ENCODE measurements around the gene ZC3HAV1. TPM values are rescaled to one million over a fixed set of nuclear protein-coding genes. Genes with fewer than 3 reads are reported as not detected.
"Not testable (repeated sequence)": the region's sequence is repeated elsewhere in the genome, so short reads cannot be mapped to it uniquely, and the experiment has no call there.

The ZC3HAV1 gene
- polyA plus RNA-seq, 2 donors: 7.6 TPM

GRCh38 chr7:139093512-139093911 is 16.0 kb downstream of the ZC3HAV1 start:
- H3K4me1 ChIP-seq (ENCODE audit: control insufficient read depth in 2 of 2, insufficient read depth in 2 of 2, low read length in 1 of 2); H3K27ac ChIP-seq (ENCODE audit: low read depth in 2 of 2, low read length in 1 of 2): not testable (repeated sequence)

GRCh38 chr7:139092090-139092796 is 17.3 kb downstream of the ZC3HAV1 start:
- H3K36me3 ChIP-seq (ENCODE audit: control insufficient read depth in 2 of 2, insufficient read depth in 2 of 2, low read length in 1 of 2): peaks cover 4% of the 10 kb centered on the region in 2 donors
- H3K9me3 ChIP-seq (ENCODE audit: control insufficient read depth in 2 of 2, insufficient read depth in 1 of 2, low read depth in 1 of 2, low read length in 1 of 2): no peaks in the 10 kb centered on the region
- no peaks in the 10 kb centered on the region for H3K27me3 ChIP-seq (ENCODE audit: control insufficient read depth in 1 of 2, insufficient read depth in 2 of 2, low read length in 2 of 2)
- H3K4me1 ChIP-seq (ENCODE audit: control insufficient read depth in 2 of 2, insufficient read depth in 2 of 2, low read length in 1 of 2): peaks cover 0 to 2% of the 10 kb centered on the region in 2 donors
- no peak overlapping the region for H3K4me3 ChIP-seq (ENCODE audit: low read depth in 1 of 2, low read length in 2 of 2)
- no peak overlapping the region for H3K27ac ChIP-seq (ENCODE audit: low read depth in 2 of 2, low read length in 1 of 2)
- WGBS, 2 donors: 72 to 77% methylated on average over 9 of the region's 9 CpGs

More at GRCh38 chr7:139093512-139093911, 16.0 kb downstream of the ZC3HAV1 start:
- H3K36me3 ChIP-seq (ENCODE audit: control insufficient read depth in 2 of 2, insufficient read depth in 2 of 2, low read length in 1 of 2); H3K9me3 ChIP-seq (ENCODE audit: control insufficient read depth in 2 of 2, insufficient read depth in 1 of 2, low read depth in 1 of 2, low read length in 1 of 2); H3K27me3 ChIP-seq (ENCODE audit: control insufficient read depth in 1 of 2, insufficient read depth in 2 of 2, low read length in 2 of 2); H3K4me3 ChIP-seq (ENCODE audit: low read depth in 1 of 2, low read length in 2 of 2): not testable (repeated sequence)
- WGBS, 2 donors: 76 to 89% methylated on average over 10 of the region's 10 CpGs

- WGBS, 2 donors: 78 to 83% methylated on average over 15 of the region's 15 CpGs
- no peak overlapping the region for H3K27ac ChIP-seq (ENCODE audit: low read depth in 2 of 2, low read length in 1 of 2)
- no peaks in the 10 kb centered on the region for H3K9me3 ChIP-seq (ENCODE audit: control insufficient read depth in 2 of 2, insufficient read depth in 1 of 2, low read depth in 1 of 2, low read length in 1 of 2)
- H3K36me3 ChIP-seq (ENCODE audit: control insufficient read depth in 2 of 2, insufficient read depth in 2 of 2, low read length in 1 of 2): peaks cover 8 to 10% of the 10 kb centered on the region in 2 donors
- no peaks in the 10 kb centered on the region for H3K27me3 ChIP-seq (ENCODE audit: control insufficient read depth in 1 of 2, insufficient read depth in 2 of 2, low read length in 2 of 2)
- no peak overlapping the region for H3K4me3 ChIP-seq (ENCODE audit: low read depth in 1 of 2, low read length in 2 of 2)
- peaks cover 0 to 2% of the 10 kb centered on the region in 2 donors for H3K4me1 ChIP-seq (ENCODE audit: control insufficient read depth in 2 of 2, insufficient read depth in 2 of 2, low read length in 1 of 2)
Observed at GRCh38 chr7:139091677-139091996, 17.9 kb downstream of the ZC3HAV1 start.

GRCh38 chr7:139089118-139089517 is 20.4 kb downstream of the ZC3HAV1 start:
- 91 to 93% methylated on average over 2 of the region's 2 CpGs for WGBS, 2 donors
- H3K4me3 ChIP-seq (ENCODE audit: low read depth in 1 of 2, low read length in 2 of 2): no peak overlapping the region
- peaks cover 0 to 2% of the 10 kb centered on the region in 2 donors for H3K4me1 ChIP-seq (ENCODE audit: control insufficient read depth in 2 of 2, insufficient read depth in 2 of 2, low read length in 1 of 2)
- H3K27ac ChIP-seq (ENCODE audit: low read depth in 2 of 2, low read length in 1 of 2): no peak overlapping the region
- no peaks in the 10 kb centered on the region for H3K27me3 ChIP-seq (ENCODE audit: control insufficient read depth in 1 of 2, insufficient read depth in 2 of 2, low read length in 2 of 2)
- no peaks in the 10 kb centered on the region for H3K9me3 ChIP-seq (ENCODE audit: control insufficient read depth in 2 of 2, insufficient read depth in 1 of 2, low read depth in 1 of 2, low read length in 1 of 2)
- peaks cover 13 to 15% of the 10 kb centered on the region in 2 donors for H3K36me3 ChIP-seq (ENCODE audit: control insufficient read depth in 2 of 2, insufficient read depth in 2 of 2, low read length in 1 of 2)

GRCh38 chr7:139088268-139088667 is 21.3 kb downstream of the ZC3HAV1 start:
- H3K4me3 ChIP-seq (ENCODE audit: low read depth in 1 of 2, low read length in 2 of 2): no peak overlapping the region
- H3K9me3 ChIP-seq (ENCODE audit: control insufficient read depth in 2 of 2, insufficient read depth in 1 of 2, low read depth in 1 of 2, low read length in 1 of 2): no peaks in the 10 kb centered on the region
- peaks cover 0 to 2% of the 10 kb centered on the region in 2 donors for H3K4me1 ChIP-seq (ENCODE audit: control insufficient read depth in 2 of 2, insufficient read depth in 2 of 2, low read length in 1 of 2)
- H3K27ac ChIP-seq (ENCODE audit: low read depth in 2 of 2, low read length in 1 of 2): no peak overlapping the region
- H3K36me3 ChIP-seq (ENCODE audit: control insufficient read depth in 2 of 2, insufficient read depth in 2 of 2, low read length in 1 of 2): peaks cover 13 to 17% of the 10 kb centered on the region in 2 donors
- WGBS, 2 donors: 94 to 95% methylated on average over 2 of the region's 2 CpGs
- no peaks in the 10 kb centered on the region for H3K27me3 ChIP-seq (ENCODE audit: control insufficient read depth in 1 of 2, insufficient read depth in 2 of 2, low read length in 2 of 2)

GRCh38 chr7:139087212-139087611 is 22.3 kb downstream of the ZC3HAV1 start:
- WGBS, 2 donors: 91 to 92% methylated on average over 3 of the region's 3 CpGs
- Histone ChIP-seq H3K27ac (ENCODE audit: low read depth in 2 of 2, low read length in 1 of 2) (no peak overlapping the region), H3K36me3 (ENCODE audit: control insufficient read depth in 2 of 2, insufficient read depth in 2 of 2, low read length in 1 of 2) (peaks cover 13 to 17% of the 10 kb centered on the region in 2 donors), H3K4me1 (ENCODE audit: control insufficient read depth in 2 of 2, insufficient read depth in 2 of 2, low read length in 1 of 2) (peaks cover 0 to 2% of the 10 kb centered on the region in 2 donors), H3K9me3 (ENCODE audit: control insufficient read depth in 2 of 2, insufficient read depth in 1 of 2, low read depth in 1 of 2, low read length in 1 of 2) (no peaks in the 10 kb centered on the region), H3K27me3 (ENCODE audit: control insufficient read depth in 1 of 2, insufficient read depth in 2 of 2, low read length in 2 of 2) (no peaks in the 10 kb centered on the region), H3K4me3 (ENCODE audit: low read depth in 1 of 2, low read length in 2 of 2) (no peak overlapping the region)

- Histone ChIP-seq H3K27me3 (ENCODE audit: control insufficient read depth in 1 of 2, insufficient read depth in 2 of 2, low read length in 2 of 2) (no peaks in the 10 kb centered on the region), H3K4me3 (ENCODE audit: low read depth in 1 of 2, low read length in 2 of 2) (no peak overlapping the region), H3K4me1 (ENCODE audit: control insufficient read depth in 2 of 2, insufficient read depth in 2 of 2, low read length in 1 of 2) (no peaks in the 10 kb centered on the region), H3K9me3 (ENCODE audit: control insufficient read depth in 2 of 2, insufficient read depth in 1 of 2, low read depth in 1 of 2, low read length in 1 of 2) (no peaks in the 10 kb centered on the region), H3K36me3 (ENCODE audit: control insufficient read depth in 2 of 2, insufficient read depth in 2 of 2, low read length in 1 of 2) (peaks cover 13 to 17% of the 10 kb centered on the region in 2 donors), H3K27ac (ENCODE audit: low read depth in 2 of 2, low read length in 1 of 2) (no peak overlapping the region)
- WGBS, 2 donors: 71 to 78% methylated on average over 2 of the region's 2 CpGs
Observed at GRCh38 chr7:139086454-139086853, 23.1 kb downstream of the ZC3HAV1 start.

- H3K4me1 ChIP-seq (ENCODE audit: control insufficient read depth in 2 of 2, insufficient read depth in 2 of 2, low read length in 1 of 2): peaks cover 2 to 4% of the 10 kb centered on the region in 2 donors
- 89 to 90% methylated on average over 5 of the region's 5 CpGs for WGBS, 2 donors
- no peak overlapping the region for H3K27ac ChIP-seq (ENCODE audit: low read depth in 2 of 2, low read length in 1 of 2)
- H3K36me3 ChIP-seq (ENCODE audit: control insufficient read depth in 2 of 2, insufficient read depth in 2 of 2, low read length in 1 of 2): peaks cover 16 to 25% of the 10 kb centered on the region in 2 donors
- H3K4me3 ChIP-seq (ENCODE audit: low read depth in 1 of 2, low read length in 2 of 2): no peak overlapping the region
- no peaks in the 10 kb centered on the region for H3K27me3 ChIP-seq (ENCODE audit: control insufficient read depth in 1 of 2, insufficient read depth in 2 of 2, low read length in 2 of 2)
- no peaks in the 10 kb centered on the region for H3K9me3 ChIP-seq (ENCODE audit: control insufficient read depth in 2 of 2, insufficient read depth in 1 of 2, low read depth in 1 of 2, low read length in 1 of 2)
Observed at GRCh38 chr7:139084709-139085108, 24.8 kb downstream of the ZC3HAV1 start.

GRCh38 chr7:139081584-139081983 is 27.9 kb downstream of the ZC3HAV1 start:
- Histone ChIP-seq H3K4me3 (ENCODE audit: low read depth in 1 of 2, low read length in 2 of 2) (no peak overlapping the region), H3K27ac (ENCODE audit: low read depth in 2 of 2, low read length in 1 of 2) (no peak overlapping the region), H3K4me1 (ENCODE audit: control insufficient read depth in 2 of 2, insufficient read depth in 2 of 2, low read length in 1 of 2) (peaks cover 2 to 4% of the 10 kb centered on the region in 2 donors), H3K9me3 (ENCODE audit: control insufficient read depth in 2 of 2, insufficient read depth in 1 of 2, low read depth in 1 of 2, low read length in 1 of 2) (no peaks in the 10 kb centered on the region), H3K27me3 (ENCODE audit: control insufficient read depth in 1 of 2, insufficient read depth in 2 of 2, low read length in 2 of 2) (no peaks in the 10 kb centered on the region), H3K36me3 (ENCODE audit: control insufficient read depth in 2 of 2, insufficient read depth in 2 of 2, low read length in 1 of 2) (peaks cover 14 to 25% of the 10 kb centered on the region in 2 donors)

- Histone ChIP-seq H3K4me3 (ENCODE audit: low read depth in 1 of 2, low read length in 2 of 2) (no peak overlapping the region), H3K9me3 (ENCODE audit: control insufficient read depth in 2 of 2, insufficient read depth in 1 of 2, low read depth in 1 of 2, low read length in 1 of 2) (no peaks in the 10 kb centered on the region), H3K4me1 (ENCODE audit: control insufficient read depth in 2 of 2, insufficient read depth in 2 of 2, low read length in 1 of 2) (peaks cover 2 to 4% of the 10 kb centered on the region in 2 donors), H3K27me3 (ENCODE audit: control insufficient read depth in 1 of 2, insufficient read depth in 2 of 2, low read length in 2 of 2) (no peaks in the 10 kb centered on the region), H3K27ac (ENCODE audit: low read depth in 2 of 2, low read length in 1 of 2) (no peak overlapping the region), H3K36me3 (ENCODE audit: control insufficient read depth in 2 of 2, insufficient read depth in 2 of 2, low read length in 1 of 2) (peaks cover 14 to 28% of the 10 kb centered on the region in 2 donors)
- WGBS, 2 donors: 66 to 72% methylated on average over 8 of the region's 8 CpGs
Observed at GRCh38 chr7:139080905-139081304, 28.6 kb downstream of the ZC3HAV1 start.
